Neural cell (in vitro differentiated cells): ENCODE measurements around the gene CARMIL1. TPM values are rescaled to one million over a fixed set of nuclear protein-coding genes. Genes with fewer than 3 reads are reported as not detected.

ENCODE experiments used
- H2AFZ ChIP-seq: fragments of 200-600, 300-800 bp; sonication (generic), shearing (Covaris generic); 2 replicates; pipeline ENCODE4 v1.6.0; 2014; ENCODE audit warnings: low read depth, mild to moderate bottlenecking, antibody characterized with exemption, low read length, moderate library complexity
- H3F3A ChIP-seq: fragments of 200-600 bp; shearing (Covaris generic); 2 replicates; pipeline ENCODE4 v1.6.1; 2016; ENCODE audit warnings: mild to moderate bottlenecking, moderate library complexity, mixed read lengths, antibody characterized with exemption, low read length; ENCODE audit not compliant: insufficient read depth, poor library complexity, severe bottlenecking
- H3K27ac ChIP-seq: fragments of 200-600, 300-800 bp; sonication (generic), shearing (Covaris generic); 2 replicates; pipeline ENCODE4 v1.5.1; 2014; ENCODE audit warnings: mild to moderate bottlenecking, low read length, moderate library complexity
- H3K27me3 ChIP-seq: fragments of 300-800, 200-600 bp; sonication (generic), shearing (Covaris generic); 2 replicates; pipeline ENCODE4 v1.6.0; 2014; ENCODE audit warnings: mild to moderate bottlenecking, low read depth, low read length, moderate library complexity; ENCODE audit not compliant: insufficient read depth
- H3K36me3 ChIP-seq: fragments of 300-800, 200-600 bp; sonication (generic), shearing (Covaris generic); 2 replicates; pipeline ENCODE4 v1.5.1; 2014; ENCODE audit warnings: mild to moderate bottlenecking, antibody characterized with exemption, low read length, moderate library complexity; ENCODE audit not compliant: insufficient read depth
- H3K4me2 ChIP-seq: fragments of 300-800, 200-600 bp; sonication (generic), shearing (Covaris generic); 2 replicates; pipeline ENCODE4 v1.6.0; 2014; ENCODE audit warnings: mild to moderate bottlenecking, low read length
- H3K4me3 ChIP-seq: fragments of 300-800, 200-600 bp; sonication (generic), shearing (Covaris generic); 2 replicates; pipeline ENCODE4 v1.5.1; 2014; ENCODE audit warnings: mild to moderate bottlenecking, low read length, moderate library complexity
- H3K79me2 ChIP-seq: fragments of 200-600 bp; shearing (Covaris generic); replicated peaks from 2 replicates; pipeline ENCODE4 v1.6.0; 2014; ENCODE audit warnings: mild to moderate bottlenecking, low read length, moderate library complexity; ENCODE audit not compliant: insufficient read depth
- H3K9ac ChIP-seq: fragments of 300-800, 200-600 bp; sonication (generic), shearing (Covaris generic); 2 replicates; pipeline ENCODE4 v1.6.1; 2016; ENCODE audit warnings: mild to moderate bottlenecking, low read length, mixed read lengths
- H3K9me2 ChIP-seq: fragments of 200-600 bp; shearing (Covaris generic); 2 replicates; pipeline ENCODE4 v1.6.1; 2016; ENCODE audit warnings: mild to moderate bottlenecking, low read length, mixed read lengths; ENCODE audit not compliant: insufficient read depth
- H3K9me3 ChIP-seq: fragments of 200-600, 300-800 bp; sonication (generic), shearing (Covaris generic); 2 replicates; pipeline ENCODE4 v1.6.1; 2016; ENCODE audit warnings: mild to moderate bottlenecking, mixed run types, low read length, moderate library complexity, mixed read lengths
- H4K20me1 ChIP-seq: fragments of 200-600 bp; shearing (Covaris generic); 2 replicates; pipeline ENCODE4 v1.6.1; 2016; ENCODE audit warnings: mild to moderate bottlenecking, mixed run types; ENCODE audit not compliant: insufficient read depth
- EP300 ChIP-seq: fragments of 450-650 bp; conservative IDR thresholded peaks from 2 replicates; pipeline ENCODE4 v1.6.1; 2014; ENCODE audit warnings: antibody characterized with exemption, mild to moderate bottlenecking, moderate library complexity; ENCODE audit not compliant: poor library complexity, severe bottlenecking
- EZH2 ChIP-seq: fragments of 200-600, 300-800 bp; shearing (Covaris generic), sonication (generic); IDR thresholded peaks from 2 replicates; pipeline ENCODE4 v1.6.1; 2014; ENCODE audit warnings: antibody characterized with exemption, low read length, borderline replicate concordance, mild to moderate bottlenecking; ENCODE audit not compliant: insufficient read depth, poor library complexity, severe bottlenecking
- MXI1 ChIP-seq: fragments of 450-650 bp; conservative IDR thresholded peaks from 2 replicates; pipeline ENCODE4 v1.6.1; 2014; ENCODE audit warnings: antibody characterized with exemption, mild to moderate bottlenecking; ENCODE audit not compliant: poor library complexity, severe bottlenecking
- POLR2AphosphoS5 ChIP-seq: IDR thresholded peaks from 2 replicates; pipeline ENCODE4 v1.6.1; 2012
- RAD21 ChIP-seq: fragments of 450-650 bp; conservative IDR thresholded peaks from 2 replicates; pipeline ENCODE4 v1.6.1; 2014; ENCODE audit warnings: antibody characterized with exemption, mild to moderate bottlenecking, moderate library complexity
- SMC3 ChIP-seq: fragments of 450-650 bp; conservative IDR thresholded peaks from 2 replicates; pipeline ENCODE4 v1.6.1; 2014; ENCODE audit warnings: antibody characterized with exemption, mild to moderate bottlenecking, moderate library complexity; ENCODE audit not compliant: poor library complexity
- TAF1 ChIP-seq: IDR thresholded peaks from 2 replicates; pipeline ENCODE4 v1.6.1; 2012; ENCODE audit warnings: low read depth
- polyA plus RNA-seq: library from polyadenylated mRNA; depleted of rRNA; stranded (reverse); fragments of >200 nt; gene quantifications from 2 replicates; pipeline ENCODE4 v1.2.3, GENCODE V29; 2014
- TF ChIP-seq, protein P1 (sequence below): IDR thresholded peaks from 2 replicates; pipeline ENCODE4 v1.6.1; 2012; ENCODE audit warnings: borderline replicate concordance
- TF ChIP-seq, protein P2 (sequence below): fragments of 450-650 bp; IDR thresholded peaks from 2 replicates; pipeline ENCODE4 v1.5.1; 2014; ENCODE audit warnings: antibody characterized with exemption, mild to moderate bottlenecking, moderate library complexity; ENCODE audit not compliant: poor library complexity, severe bottlenecking

Gene CARMIL1
- polyA plus RNA-seq, 1 donor from 2014 or later, result 5.3 TPM

DNA sequence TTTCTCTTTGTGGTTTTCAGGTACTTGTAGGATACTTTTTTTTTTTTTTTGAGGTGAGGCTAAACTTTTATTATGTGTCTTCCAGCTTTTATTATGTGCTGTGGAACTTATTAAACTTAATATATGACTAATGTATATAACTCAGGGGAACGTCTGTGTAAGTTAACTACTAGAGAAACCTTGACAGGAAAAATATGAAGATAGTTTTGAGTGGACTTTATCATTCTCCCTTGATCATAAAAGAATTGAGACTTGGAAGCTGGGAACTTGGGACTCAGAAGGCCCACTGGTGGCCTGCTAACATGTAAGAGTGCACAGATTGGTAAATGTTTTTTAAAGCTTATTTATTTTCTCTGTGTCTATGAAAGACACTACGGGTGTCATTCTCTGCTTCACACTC, 73.1 kb downstream of the CARMIL1 start:
- no peaks in the 10 kb centered on the region for H3K27me3 ChIP-seq
- no peak overlapping the region for H3K9ac ChIP-seq
- H3K9me2 ChIP-seq, result no peaks in the 10 kb centered on the region
- no peaks in the 10 kb centered on the region for H3K9me3 ChIP-seq
- H3F3A ChIP-seq, result no peaks in the 10 kb centered on the region
- H3K4me2 ChIP-seq, result no peak overlapping the region
- no peaks in the 10 kb centered on the region for H4K20me1 ChIP-seq
- H3K79me2 ChIP-seq, result no peaks in the 10 kb centered on the region
- no peak overlapping the region for H2AFZ ChIP-seq
- no peak overlapping the region for H3K27ac ChIP-seq
- no peak overlapping the region for H3K4me3 ChIP-seq
- no peaks in the 10 kb centered on the region for H3K36me3 ChIP-seq
- TF ChIP-seq EP300 (no peak), EZH2 (no peak), RAD21 (no peak), SMC3 (no peak), TAF1 (no peak), POLR2AphosphoS5 (no peak), MXI1 (no peak)
- TF ChIP-seq, protein P1, sequence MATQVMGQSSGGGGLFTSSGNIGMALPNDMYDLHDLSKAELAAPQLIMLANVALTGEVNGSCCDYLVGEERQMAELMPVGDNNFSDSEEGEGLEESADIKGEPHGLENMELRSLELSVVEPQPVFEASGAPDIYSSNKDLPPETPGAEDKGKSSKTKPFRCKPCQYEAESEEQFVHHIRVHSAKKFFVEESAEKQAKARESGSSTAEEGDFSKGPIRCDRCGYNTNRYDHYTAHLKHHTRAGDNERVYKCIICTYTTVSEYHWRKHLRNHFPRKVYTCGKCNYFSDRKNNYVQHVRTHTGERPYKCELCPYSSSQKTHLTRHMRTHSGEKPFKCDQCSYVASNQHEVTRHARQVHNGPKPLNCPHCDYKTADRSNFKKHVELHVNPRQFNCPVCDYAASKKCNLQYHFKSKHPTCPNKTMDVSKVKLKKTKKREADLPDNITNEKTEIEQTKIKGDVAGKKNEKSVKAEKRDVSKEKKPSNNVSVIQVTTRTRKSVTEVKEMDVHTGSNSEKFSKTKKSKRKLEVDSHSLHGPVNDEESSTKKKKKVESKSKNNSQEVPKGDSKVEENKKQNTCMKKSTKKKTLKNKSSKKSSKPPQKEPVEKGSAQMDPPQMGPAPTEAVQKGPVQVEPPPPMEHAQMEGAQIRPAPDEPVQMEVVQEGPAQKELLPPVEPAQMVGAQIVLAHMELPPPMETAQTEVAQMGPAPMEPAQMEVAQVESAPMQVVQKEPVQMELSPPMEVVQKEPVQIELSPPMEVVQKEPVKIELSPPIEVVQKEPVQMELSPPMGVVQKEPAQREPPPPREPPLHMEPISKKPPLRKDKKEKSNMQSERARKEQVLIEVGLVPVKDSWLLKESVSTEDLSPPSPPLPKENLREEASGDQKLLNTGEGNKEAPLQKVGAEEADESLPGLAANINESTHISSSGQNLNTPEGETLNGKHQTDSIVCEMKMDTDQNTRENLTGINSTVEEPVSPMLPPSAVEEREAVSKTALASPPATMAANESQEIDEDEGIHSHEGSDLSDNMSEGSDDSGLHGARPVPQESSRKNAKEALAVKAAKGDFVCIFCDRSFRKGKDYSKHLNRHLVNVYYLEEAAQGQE, result no peak
- TF ChIP-seq, protein P2, sequence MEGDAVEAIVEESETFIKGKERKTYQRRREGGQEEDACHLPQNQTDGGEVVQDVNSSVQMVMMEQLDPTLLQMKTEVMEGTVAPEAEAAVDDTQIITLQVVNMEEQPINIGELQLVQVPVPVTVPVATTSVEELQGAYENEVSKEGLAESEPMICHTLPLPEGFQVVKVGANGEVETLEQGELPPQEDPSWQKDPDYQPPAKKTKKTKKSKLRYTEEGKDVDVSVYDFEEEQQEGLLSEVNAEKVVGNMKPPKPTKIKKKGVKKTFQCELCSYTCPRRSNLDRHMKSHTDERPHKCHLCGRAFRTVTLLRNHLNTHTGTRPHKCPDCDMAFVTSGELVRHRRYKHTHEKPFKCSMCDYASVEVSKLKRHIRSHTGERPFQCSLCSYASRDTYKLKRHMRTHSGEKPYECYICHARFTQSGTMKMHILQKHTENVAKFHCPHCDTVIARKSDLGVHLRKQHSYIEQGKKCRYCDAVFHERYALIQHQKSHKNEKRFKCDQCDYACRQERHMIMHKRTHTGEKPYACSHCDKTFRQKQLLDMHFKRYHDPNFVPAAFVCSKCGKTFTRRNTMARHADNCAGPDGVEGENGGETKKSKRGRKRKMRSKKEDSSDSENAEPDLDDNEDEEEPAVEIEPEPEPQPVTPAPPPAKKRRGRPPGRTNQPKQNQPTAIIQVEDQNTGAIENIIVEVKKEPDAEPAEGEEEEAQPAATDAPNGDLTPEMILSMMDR, result no peak

DNA sequence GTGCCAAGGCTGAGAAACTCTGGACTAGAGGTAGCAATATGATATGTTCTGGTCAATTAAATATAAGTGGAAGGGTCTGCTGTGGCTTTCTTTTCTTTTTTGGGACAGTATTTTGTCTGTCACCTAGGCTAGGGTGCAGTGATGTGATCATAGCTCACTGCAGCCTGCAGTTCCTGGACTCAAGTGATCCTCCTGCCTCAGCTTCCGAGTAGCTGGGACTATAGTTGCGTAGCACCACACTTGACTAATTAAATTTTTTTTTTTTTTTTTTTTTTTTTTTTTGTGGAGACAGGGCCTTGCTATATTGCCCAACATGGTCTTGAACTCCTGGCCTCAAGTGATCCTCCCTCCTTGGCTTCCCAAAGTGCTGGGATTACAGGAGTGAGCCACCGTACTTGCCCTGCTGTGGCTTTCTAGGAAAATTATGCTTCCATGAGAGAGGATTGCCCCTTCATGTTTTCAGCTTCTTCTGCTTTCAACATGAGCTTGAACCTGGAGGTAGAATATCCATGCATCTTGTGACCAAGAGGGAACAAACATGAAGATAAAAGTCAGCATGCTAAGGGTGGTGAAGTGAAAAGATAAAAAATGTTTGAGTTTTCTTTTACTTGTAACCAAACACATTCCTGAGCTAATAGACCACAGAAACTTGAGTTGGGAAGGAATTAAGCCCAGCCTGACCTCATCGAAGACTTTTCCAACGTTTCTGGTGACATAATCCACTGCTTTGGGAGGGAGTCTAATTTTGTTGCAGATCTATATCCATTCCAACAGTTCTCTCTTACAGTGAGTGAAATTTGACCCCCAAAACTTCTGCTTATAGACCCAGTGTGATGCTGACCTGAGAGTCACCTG, 75.1 kb downstream of the CARMIL1 start:
- H3K9me2 ChIP-seq, result no peaks in the 10 kb centered on the region
- no peak overlapping the region for H2AFZ ChIP-seq
- H3K27ac ChIP-seq, result no peak overlapping the region
- H3K9me3 ChIP-seq, result no peaks in the 10 kb centered on the region
- H3K36me3 ChIP-seq, result no peaks in the 10 kb centered on the region
- no peak overlapping the region for H3K4me3 ChIP-seq
- H3F3A ChIP-seq, result no peaks in the 10 kb centered on the region
- TF ChIP-seq TAF1, result no peak
- TF ChIP-seq EP300, result no peak
- no peak for TF ChIP-seq EZH2
- TF ChIP-seq, protein P2, result no peak
- TF ChIP-seq MXI1, result no peak
- TF ChIP-seq, protein P1, result no peak
- no peak for TF ChIP-seq SMC3
- TF ChIP-seq RAD21, result no peak
- TF ChIP-seq POLR2AphosphoS5, result no peak
- no peaks in the 10 kb centered on the region for H3K79me2 ChIP-seq
- no peak overlapping the region for H3K4me2 ChIP-seq
- H3K27me3 ChIP-seq, result no peaks in the 10 kb centered on the region
- H4K20me1 ChIP-seq, result no peaks in the 10 kb centered on the region
- H3K9ac ChIP-seq, result no peak overlapping the region
